COR-L47 (cell line): Measurements from ENCODE around the gene RASGRF2.
A peak's percentile ranks its signal among the peaks of the same experiment; 100 is the strongest.

ENCODE experiments used
- DNase-seq: peaks from one replicate; lab custom pipeline; 2025; lab: John Stamatoyannopoulos, UW

The RASGRF2 gene

DNA sequence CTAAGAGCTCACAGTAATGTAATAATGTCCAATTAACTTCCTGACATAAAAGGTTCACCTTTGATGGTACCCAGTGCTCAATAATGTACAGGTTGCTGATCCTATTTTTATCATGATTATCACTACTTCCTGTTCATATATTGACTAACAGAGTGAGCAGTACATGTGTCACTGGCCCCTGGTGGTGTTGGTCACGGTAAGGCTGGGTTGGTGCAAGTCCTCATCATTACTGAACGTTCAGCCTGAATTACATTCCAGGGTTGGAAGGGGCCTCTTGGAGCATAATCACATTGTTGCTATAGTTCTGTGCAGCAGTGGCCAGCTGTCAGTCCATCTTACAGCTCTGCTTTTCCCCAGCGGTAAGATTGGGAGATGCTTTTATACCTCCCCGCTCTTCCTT lies 248.7 kb downstream of the RASGRF2 start:
- DNase-seq: no peak

DNA sequence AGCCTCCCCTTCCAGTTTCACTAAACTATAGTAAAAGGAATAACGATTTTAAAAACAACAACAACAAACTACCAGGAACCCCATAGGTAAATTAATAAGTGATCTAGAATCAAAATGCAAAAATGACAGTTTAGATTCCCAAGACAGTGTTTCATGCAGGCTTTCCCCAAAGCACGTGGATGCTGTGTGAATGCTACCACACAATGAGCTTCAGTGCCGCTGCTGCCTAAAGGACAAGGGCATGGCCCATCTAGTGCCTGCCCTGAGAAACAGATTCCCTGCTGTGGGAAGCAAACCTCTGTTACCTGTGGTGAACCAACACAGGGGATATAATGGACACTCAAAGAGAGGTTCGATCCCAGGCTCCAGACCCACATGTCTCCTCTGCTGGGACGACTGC lies 249.2 kb downstream of the RASGRF2 start:
- no peak for DNase-seq

DNA sequence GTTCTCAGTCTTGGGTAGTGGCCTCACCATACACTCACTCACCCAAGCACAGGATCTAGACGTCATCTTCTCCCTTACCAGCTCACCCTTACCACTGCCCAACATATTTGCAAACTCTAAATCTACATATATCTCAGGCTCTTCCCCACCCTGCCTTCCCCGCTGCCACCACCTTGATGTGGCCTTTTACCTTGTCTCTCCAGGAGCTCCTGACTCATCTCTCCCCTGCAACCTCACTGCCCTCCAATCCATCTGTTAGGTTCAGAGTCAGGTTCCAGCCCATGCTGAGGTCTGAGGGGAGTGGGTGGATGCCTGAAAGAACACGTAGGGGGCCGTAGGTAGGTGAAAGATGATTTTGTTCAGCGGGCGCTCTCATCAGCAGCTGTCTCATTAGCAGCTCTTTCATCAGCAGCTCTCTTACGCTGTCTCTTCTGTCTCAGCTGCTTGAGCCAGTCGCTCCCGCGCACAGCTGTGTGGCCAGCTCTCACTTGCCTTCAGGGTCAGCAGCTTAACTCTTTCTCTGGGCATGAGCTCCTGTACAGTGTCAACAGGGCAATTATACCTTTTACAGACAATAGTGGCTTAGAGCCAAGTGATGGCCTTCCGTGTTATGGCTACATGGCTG lies 249.8 kb downstream of the RASGRF2 start:
- peak; percentile 71 for DNase-seq

DNA sequence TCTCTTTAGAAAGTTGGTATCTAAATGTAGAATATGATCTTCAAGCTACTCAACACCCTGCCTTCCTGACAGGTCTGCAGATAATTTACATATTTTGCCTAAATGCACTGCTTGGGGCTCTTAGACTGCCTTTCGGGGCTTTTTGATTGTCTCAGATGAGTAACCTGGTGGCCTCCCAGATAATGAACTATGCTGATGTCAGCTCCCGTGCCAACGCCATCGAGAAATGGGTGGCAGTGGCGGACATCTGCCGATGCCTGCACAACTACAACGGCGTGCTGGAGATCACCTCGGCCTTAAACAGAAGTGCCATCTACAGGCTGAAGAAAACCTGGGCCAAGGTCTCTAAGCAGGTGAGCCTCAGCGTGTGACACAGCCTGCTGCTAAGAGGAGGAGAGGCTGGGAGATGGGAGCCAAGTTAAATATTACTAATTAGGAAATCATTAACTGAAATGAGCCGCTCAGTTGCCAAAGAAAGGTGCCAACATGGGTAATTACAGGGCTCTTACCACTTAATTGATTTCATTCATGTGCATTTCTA lies 252.1 kb downstream of the RASGRF2 start:
- DNase-seq: peak; percentile 99

DNA sequence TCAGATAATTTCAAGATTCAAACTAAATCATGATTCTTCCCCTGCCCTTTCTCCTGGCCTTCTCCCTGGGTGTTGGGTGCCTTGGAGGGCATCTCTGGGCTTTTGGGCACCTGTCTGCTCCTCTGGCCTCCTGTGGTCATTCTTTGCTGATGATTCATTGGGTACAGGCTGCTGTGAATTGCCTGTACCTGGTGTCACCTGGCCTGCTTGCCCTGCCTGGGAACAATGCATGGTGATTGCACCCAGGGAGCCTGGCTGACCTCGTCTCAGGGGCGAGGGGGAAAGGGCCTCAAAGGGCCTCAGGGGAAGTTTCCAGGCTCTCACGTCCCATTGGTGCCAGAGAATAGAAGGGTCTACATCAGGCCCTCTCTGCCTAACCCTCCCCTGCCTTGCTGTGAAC lies 252.9 kb downstream of the RASGRF2 start:
- no peak for DNase-seq

DNA sequence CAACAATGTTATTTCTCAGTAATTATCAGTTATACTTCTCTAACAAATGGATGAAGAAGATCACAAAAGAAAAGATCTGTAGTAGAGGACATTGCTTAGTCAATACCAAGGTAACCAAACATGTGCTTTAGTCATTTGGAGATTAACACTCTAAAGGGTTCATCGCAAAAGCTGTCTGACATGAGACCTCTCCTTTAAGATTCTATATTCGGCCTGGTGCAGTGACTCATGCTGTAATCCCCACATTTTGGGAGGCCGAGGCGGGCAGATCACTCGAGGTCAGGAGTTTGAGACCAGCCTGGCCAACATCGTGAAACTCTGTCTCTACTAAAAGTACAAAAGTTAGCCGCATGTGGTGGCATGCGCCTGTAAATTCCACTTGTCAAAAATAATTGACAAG lies 254.7 kb downstream of the RASGRF2 start:
- no peak for DNase-seq

DNA sequence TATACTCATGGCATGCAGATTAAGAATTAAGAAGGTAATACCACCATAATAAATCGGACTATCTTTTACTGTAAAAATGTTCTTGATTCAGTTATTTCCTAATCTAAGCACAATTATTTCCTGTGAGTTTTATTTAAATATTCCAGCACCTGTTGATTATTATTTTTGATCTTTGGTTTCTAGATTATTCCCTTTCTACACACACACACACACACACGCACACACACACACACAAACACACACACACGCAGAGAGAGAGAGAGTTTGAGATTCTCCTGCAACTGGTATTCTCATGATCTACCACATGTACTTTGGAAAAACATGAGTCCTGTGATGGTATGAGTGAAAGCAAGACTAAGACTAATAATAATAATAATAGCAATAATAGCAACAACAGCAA lies 256.0 kb downstream of the RASGRF2 start:
- no peak for DNase-seq

DNA sequence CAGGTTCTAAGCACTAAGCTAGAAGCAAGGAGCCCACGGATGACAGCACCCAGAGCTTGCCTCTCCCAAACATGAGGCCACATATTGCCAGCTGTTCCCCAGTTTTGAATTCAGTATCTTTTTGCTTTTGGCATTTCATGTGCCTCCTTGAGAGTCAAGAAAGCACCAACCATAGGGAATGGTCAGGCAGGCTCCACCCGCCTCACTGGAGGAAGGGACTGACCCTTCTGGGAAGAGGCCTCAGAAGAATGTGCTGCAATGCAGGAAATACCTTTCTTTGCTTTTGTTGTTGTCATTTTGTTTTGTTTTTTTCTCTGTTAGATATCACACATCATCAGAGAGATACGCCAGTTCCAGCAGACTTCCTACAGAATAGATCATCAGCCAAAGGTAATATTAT lies 259.2 kb downstream of the RASGRF2 start:
- DNase-seq: no peak

DNA sequence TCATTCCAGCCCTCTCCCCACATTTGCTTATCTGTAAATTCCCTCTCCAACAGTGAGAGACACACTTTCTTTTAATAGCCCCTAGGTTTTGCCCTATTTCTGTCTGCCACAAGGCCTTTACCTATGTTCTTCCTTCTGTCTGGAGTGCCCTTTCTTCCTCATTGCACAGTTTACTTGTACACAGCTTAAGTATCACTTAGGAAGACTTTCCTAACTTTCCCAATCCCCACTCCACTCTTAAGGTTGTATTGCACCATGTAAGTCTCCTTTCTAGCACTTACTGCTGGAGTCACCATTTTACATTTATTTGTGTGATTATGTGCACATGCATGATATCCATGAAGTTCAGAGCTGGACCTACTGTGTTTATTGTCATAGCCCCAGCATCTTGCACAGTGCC lies 262.1 kb downstream of the RASGRF2 start:
- DNase-seq: no peak

DNA sequence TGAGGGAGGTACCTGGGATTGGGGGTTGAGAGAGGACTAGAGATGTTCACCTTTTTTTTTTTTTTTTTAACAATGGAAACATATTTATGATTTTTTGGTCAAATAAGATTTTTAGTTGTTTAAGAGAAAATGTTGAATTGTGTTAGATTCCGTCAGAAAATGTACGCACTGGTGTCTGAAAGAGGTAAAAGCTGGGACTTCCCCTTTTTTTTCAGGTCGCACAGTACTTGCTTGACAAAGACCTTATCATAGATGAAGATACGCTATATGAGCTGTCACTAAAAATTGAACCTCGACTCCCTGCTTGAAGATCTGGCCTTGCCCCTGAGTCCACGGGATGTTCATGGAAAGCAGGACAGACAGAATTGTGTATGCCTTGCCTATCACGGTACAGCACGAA lies 265.3 kb downstream of the RASGRF2 start:
- no peak for DNase-seq

DNA sequence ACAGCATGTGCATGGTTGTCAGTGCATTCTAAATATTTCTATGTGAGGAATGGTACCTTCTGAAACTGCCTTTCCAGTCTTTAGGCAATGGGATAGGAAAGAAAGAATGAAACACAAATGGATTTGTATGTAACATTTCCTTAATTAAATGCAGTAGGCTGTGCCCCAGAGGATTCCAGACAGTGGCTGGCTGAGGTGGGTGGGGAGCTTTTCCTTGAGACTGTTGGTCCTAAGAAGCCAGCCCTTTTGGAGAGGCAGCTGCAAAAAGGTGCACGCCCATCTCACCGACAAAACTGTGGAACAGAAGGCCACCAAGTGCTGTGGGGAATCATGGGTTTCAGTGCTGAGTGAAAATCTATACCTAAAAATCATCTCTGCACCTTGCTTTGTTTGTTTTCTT lies 266.1 kb downstream of the RASGRF2 start:
- no peak for DNase-seq

DNA sequence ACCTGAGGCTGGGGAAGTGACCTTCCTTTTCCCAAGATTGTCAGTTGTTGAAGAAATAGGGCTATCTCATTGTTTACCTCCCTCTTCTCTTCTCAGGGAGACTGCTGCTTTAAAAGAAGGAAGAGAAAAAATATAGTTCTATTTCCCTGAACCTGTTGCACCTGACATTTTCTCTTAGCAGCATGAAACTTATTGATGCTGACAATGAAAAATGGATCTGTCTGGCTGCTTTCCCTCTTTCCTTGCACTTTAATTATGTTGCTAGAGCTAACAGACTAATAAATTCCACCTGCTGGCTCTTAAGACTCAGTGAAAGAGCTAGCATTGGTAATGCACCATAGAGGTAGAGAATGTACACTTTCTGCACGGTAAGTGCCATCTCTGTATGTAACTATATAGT lies 266.8 kb downstream of the RASGRF2 start:
- DNase-seq: no peak

DNA sequence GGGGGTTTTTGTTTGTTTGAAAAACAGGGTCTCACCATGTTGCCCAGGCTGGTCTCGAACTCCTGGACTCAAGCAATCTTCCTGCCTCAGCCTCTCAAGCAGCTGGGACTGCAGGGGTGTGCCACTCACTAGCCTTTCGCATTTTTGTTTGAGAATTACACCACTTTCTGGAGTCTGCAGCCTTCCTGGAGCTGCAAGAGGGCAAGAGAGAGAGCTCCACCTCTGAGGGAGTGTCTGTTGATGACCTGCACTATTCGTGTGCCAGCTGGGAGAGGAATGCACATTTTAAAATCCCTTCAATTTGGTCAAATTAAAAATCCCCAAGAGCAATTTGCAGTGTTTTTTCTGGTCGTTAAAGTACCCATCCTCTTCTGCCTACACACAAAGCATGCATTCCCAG lies 267.9 kb downstream of the RASGRF2 start:
- no peak for DNase-seq

DNA sequence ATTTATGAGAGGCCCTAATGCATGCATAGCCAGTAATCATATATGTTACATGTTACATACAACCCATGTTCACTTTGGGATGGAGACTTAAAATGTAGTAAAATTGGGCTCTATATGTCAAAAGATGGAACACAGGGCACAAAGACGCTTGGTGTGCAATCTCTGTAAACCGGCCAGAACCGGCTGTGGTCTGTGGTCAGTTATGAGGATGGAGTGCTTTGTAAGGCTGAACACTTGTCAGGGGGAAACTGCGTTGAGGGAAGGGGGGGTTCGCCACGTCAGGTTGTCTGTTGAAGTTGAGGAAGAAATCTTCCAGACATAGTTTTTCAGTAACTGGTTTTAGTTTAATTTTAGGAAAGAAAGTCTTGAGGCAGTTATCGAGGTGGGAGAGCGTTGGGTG lies 270.3 kb downstream of the RASGRF2 start:
- no peak for DNase-seq

DNA sequence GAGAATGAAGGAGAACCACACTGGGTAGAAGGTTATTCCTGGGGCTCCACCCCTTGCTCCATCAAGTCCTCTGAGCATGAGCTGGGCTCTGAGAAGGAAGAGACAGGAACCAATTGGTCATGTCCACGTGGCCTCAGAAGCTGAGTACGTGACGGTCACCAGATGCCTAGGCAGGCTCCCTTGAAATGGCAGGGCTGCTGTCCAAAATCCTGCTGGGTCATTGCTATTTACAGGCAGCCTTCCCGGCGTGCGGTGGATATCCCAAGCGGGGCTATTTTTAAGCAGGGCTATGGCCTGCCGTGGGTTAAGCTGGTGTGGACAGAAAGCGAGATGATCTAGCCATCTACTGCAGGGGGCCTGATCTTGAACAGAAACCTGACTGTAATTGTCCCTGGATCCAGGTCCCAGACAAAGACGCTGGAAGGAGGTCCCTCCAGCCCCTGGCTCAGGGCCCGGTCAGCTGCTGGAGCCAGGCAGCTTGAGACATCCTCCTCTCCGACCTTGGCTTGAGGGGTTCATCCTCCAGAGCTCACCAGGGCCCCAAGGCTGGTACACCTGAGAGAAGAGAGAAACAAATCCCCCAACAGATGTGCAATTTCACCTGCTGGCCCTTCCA lies 272.4 kb downstream of the RASGRF2 start:
- DNase-seq: no peak

DNA sequence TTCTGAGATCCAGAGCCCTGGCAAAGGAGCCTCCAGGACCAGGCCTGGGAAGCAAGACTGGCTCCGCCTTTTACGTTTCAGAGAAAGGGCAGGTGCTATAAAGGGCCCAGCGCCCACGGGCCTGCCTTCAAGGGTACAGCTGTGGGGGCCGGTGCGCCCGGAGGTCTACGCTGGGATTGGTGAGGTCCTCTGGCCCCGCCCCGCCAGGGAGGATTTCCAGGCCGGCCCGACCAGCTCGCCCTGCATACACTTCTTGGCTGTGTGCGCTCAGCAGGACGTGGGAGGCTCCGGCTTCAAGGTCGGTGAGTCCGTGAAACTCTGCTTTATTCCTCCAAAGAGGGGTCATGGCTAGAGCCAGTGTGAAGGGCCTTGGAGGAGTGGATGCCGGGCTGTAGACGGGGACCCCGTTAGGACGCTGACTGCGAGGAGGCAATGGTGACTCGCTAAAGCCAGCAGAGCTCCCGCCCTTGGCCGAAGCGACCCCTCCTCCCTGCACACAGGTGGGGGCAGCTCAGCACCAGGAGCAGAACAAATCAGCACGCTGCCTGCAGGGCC lies 273.0 kb downstream of the RASGRF2 start, which contains the start of gene CKMT2:
TSS of gene CKMT2 (plus strand) at position 243 of the 555 bp plus-strand sequence. CDS start 17,811 bp downstream, outside the sequence.
- no peak for DNase-seq

DNA sequence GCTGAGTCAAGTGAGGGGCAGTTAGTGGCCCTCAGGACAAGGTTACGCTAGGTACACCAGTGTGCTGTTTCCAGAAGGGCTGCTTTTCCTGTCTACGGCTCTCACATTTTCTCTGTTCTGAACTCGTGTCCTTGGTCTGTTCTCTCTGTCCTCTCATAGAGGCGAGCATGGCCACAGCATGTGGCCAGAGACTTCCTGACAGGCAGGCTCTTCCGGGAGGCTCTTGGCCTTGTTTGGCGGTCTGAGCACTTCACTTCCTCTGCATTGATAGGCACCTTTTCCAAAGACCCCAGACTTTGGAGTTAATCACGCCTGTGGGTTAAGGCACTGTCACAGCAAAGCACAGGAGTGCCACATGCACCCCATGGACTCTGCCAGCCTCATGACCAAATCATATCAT lies 274.1 kb downstream of the RASGRF2 start:
- no peak for DNase-seq

DNA sequence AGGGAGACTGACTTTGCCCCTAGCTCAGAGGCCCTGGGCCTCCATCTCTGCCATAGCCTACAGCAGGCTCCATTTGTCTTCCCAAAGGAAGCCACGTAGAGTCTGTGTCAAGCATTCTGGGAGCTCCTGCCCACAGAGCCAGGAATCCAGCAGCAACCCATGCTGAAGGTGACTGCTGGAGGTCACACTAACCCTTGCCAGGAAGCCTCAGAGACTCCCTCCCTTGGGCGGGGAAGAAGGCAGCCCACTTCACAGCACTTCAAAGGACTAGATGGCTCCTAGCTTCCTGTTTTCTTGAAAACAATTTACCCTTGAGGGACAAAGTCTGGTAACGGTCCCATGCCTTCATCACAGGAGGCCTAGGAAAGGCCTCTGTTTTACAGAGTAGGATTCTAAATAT lies 274.6 kb downstream of the RASGRF2 start:
- no peak for DNase-seq

DNA sequence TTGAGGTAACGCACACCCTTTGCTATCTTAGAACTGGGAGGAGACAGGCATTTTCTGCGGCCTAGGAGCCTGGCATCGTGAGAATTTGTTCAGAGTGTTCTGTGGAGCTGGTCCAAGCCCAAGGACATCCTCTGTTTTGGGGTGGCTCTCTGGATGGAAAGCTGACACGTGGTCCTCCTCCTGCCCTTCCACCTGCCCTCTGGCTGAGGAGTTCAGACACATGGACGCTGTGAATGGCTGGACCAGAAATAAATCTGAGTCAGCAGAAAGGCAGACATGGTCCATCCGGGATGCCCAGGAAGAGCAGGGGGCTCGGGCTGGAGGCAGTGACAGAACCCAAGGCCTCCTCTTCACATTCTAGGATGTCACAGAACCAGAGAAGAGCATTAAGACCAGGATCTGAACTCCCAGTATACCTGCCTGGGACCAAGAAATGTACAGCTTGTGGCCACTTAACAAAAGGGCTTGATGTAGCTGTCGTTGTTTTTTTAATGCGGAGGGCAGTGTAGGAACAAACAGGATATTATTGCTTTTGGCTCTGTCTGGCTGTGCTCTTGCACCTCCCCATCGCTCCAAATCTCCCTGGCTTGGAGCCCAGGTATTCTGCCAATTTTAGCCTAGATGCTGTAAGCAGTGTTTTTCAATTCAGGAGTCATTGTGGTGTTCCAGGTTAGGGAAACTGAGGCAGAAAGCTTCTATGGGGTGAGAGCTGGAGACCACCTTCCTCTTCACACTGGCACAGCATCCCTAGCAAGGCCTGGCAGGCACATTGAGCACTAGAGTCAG lies 275.3 kb downstream of the RASGRF2 start:
- no peak for DNase-seq

DNA sequence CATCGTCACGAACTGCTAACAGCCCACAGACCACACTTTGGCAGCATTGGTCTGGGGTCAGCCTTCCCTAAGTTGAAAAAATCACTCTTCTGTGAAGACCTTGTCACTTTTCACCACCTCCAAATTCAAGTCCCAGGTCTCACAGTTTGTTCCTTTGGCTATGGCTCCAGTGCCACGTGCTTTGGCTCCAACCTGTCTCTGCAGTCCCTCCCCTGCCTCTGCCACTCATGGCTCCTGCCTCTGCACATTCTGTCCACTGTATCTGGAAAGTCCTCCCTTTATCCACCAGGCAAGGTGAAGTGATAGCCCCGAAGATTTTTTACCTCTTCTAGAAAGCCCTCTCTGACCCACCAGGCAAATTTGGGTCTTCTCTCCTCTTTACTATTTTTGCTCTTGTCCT lies 278.3 kb downstream of the RASGRF2 start:
- no peak for DNase-seq

DNA sequence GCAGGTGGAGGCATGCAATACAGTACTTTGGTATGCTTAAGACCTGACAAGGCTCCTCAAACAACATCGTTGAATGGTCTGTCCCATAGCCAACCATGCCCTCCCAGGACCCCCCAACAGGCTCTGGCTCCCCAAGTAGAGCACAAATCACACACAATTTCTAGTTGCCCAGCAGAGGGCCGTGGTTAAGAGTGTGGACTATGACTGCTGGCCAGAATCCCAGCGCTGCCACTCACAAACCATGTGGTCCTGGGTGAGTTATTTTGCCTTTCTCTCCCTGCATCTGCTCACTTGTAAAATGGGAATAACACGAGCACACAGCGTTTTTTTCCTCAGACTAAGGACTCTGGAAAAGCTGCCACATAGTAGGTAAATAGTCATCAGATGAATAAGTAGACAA lies 279.4 kb downstream of the RASGRF2 start:
- DNase-seq: no peak

DNA sequence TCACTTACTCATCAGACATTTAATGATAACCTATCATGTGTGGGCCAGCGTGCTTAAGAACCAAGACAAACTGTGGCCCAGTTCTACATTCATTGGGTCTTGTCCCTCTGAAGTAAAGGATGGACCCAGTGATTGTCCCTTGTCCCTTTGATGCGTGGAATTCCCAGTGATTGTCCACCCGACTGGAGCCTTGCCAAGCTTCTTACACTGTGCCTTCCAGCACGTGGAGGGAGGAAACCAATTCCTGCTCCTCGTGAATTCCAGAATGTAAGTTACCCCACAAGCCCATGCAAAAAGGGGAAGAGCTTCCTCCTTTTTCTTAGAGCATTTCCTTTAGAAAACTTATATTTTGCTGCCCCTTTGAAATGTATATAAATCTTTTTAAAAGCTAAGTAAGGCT lies 280.8 kb downstream of the RASGRF2 start:
- no peak for DNase-seq
